ENCODE data around the gene MNT. TPM values are rescaled to one million over a fixed set of nuclear protein-coding genes. Genes with fewer than 3 reads are reported as not detected.
"Not testable (repeated sequence)": the region's sequence is repeated elsewhere in the genome, so short reads cannot be mapped to it uniquely, and the experiment has no call there.

The MNT gene
- polyA plus RNA-seq, 3 donors = 0.28 to 42.4 (median 1.3) TPM

DNA sequence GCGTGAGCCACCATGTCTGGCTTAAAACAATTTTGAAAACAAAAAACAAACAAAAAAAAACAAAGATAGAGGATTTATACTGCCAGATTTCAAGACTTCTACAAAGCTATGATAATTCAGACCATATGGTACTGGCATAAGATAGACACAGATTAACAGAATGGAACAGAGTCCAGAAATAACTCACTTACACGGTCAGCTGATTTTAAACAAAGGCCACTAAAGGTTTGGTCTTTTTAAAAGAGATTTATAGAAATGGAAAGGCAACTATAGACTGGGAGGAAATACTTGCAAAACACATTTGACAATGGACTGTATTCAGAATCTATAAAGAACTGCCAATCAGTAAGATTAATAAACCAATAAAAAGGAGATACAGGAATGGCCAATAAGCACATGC, 48.6 kb upstream of the MNT start:
- Histone ChIP-seq H4K20me1 (ENCODE audit: insufficient read depth, low read length) (no peaks in the 10 kb centered on the region), H3K9ac (ENCODE audit: insufficient read depth, low read length, poor library complexity, severe bottlenecking) (no peak overlapping the region), H3K36me3 (replicated peaks in 1 of 2; ENCODE audit: control insufficient read depth in 1 of 2, insufficient read depth in 2 of 2, low read length in 2 of 2) (peaks cover 0 to 10% of the 10 kb centered on the region in 2 donors), H3K4me2 (replicated peaks; ENCODE audit: extremely low read depth, low read length, poor library complexity, severe bottlenecking) (no peak overlapping the region), H3K27me3 (ENCODE audit: control insufficient read depth in 2 of 2, insufficient read depth in 2 of 2, low read length in 2 of 2) (no peaks in the 10 kb centered on the region), H3K4me1 (ENCODE audit: control insufficient read depth in 1 of 2, insufficient read depth in 2 of 2, low read length in 2 of 2) (peaks cover 0 to 17% of the 10 kb centered on the region in 2 donors), H3K79me2 (ENCODE audit: insufficient read depth, low read length) (no peaks in the 10 kb centered on the region), H3K27ac (ENCODE audit: low read depth in 1 of 2, low read length in 2 of 2) (no peak overlapping the region), H3K4me3 (replicated peaks in 1 of 3; ENCODE audit: low read depth in 2 of 3, low read length in 3 of 3) (no peak overlapping the region), H2AFZ (ENCODE audit: insufficient read depth, low read depth, low read length, poor library complexity, severe bottlenecking) (no peak overlapping the region), H3K9me3 (replicated peaks in 1 of 2; ENCODE audit: control insufficient read depth in 1 of 2, insufficient read depth in 1 of 2, low read length in 2 of 2) (peaks cover 0 to 3% of the 10 kb centered on the region in 2 donors)
- H3K4me3 Mint-ChIP-seq = no peak overlapping the region
- intact Hi-C loops (cut with micrococcal nuclease) = no loop called here
- H3K36me3 Mint-ChIP-seq = peaks cover 19 to 29% of the 10 kb centered on the region in 2 donors
- H3K27me3 Mint-ChIP-seq (ENCODE audit: low read depth in 3 of 3) = no peaks in the 10 kb centered on the region
- H3K27ac Mint-ChIP-seq = peak overlapping the region in 1 of 7 donors; percentile 61
- peaks cover 21% of the 10 kb centered on the region for H3K4me1 Mint-ChIP-seq
- 100% methylated on average over 1 of the region's 2 CpGs for WGBS (ENCODE audit: insufficient coverage)
- DNase-seq = no peak
- peaks cover 0 to 10% (median 3%) of the 10 kb centered on the region in 7 donors for H3K9me3 Mint-ChIP-seq
- TF ChIP-seq, protein P1, sequence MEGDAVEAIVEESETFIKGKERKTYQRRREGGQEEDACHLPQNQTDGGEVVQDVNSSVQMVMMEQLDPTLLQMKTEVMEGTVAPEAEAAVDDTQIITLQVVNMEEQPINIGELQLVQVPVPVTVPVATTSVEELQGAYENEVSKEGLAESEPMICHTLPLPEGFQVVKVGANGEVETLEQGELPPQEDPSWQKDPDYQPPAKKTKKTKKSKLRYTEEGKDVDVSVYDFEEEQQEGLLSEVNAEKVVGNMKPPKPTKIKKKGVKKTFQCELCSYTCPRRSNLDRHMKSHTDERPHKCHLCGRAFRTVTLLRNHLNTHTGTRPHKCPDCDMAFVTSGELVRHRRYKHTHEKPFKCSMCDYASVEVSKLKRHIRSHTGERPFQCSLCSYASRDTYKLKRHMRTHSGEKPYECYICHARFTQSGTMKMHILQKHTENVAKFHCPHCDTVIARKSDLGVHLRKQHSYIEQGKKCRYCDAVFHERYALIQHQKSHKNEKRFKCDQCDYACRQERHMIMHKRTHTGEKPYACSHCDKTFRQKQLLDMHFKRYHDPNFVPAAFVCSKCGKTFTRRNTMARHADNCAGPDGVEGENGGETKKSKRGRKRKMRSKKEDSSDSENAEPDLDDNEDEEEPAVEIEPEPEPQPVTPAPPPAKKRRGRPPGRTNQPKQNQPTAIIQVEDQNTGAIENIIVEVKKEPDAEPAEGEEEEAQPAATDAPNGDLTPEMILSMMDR (IDR thresholded peaks at IDR 0.05) = no peak

DNA sequence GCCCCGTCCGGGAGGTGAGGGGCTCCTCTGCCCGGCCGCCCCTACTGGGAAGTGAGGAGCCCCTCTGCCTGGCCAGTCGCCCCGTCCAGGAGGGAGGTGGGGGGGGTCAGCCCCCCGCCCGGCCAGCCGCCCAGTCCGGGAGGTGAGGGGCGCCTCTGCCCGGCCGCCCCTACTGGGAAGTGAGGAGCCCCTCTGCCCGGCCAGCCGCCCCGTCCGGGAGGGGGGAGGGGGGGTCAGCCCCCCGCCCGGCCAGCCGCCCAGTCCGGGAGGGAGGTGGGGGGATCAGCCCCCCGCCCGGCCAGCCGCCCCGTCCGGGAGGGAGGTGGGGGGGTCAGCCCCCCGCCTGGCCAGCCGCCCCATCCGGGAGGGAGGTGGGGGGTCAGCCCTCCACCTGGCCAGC, 46.6 kb upstream of the MNT start:
- intact Hi-C loops (cut with micrococcal nuclease); H3K4me2 ChIP-seq (replicated peaks; ENCODE audit: extremely low read depth, low read length, poor library complexity, severe bottlenecking); H3K27ac ChIP-seq (ENCODE audit: low read depth in 1 of 2, low read length in 2 of 2); H3K27me3 Mint-ChIP-seq (ENCODE audit: low read depth in 3 of 3); H3K9ac ChIP-seq (ENCODE audit: insufficient read depth, low read length, poor library complexity, severe bottlenecking); H3K36me3 ChIP-seq (replicated peaks in 1 of 2; ENCODE audit: control insufficient read depth in 1 of 2, insufficient read depth in 2 of 2, low read length in 2 of 2); DNase-seq; H2AFZ ChIP-seq (ENCODE audit: insufficient read depth, low read depth, low read length, poor library complexity, severe bottlenecking); H3K9me3 ChIP-seq (replicated peaks in 1 of 2; ENCODE audit: control insufficient read depth in 1 of 2, insufficient read depth in 1 of 2, low read length in 2 of 2); H3K4me3 ChIP-seq (replicated peaks in 1 of 3; ENCODE audit: low read depth in 2 of 3, low read length in 3 of 3); H3K79me2 ChIP-seq (ENCODE audit: insufficient read depth, low read length); H3K4me3 Mint-ChIP-seq; H3K27ac Mint-ChIP-seq; H4K20me1 ChIP-seq (ENCODE audit: insufficient read depth, low read length); H3K27me3 ChIP-seq (ENCODE audit: control insufficient read depth in 2 of 2, insufficient read depth in 2 of 2, low read length in 2 of 2): not testable (repeated sequence)
- H3K36me3 Mint-ChIP-seq = peaks cover 13 to 19% of the 10 kb centered on the region in 2 donors
- WGBS (ENCODE audit: insufficient coverage) = no CpG with 5 or more reads among the region's 29 CpGs
- peaks cover 0 to 10% (median 3%) of the 10 kb centered on the region in 7 donors for H3K9me3 Mint-ChIP-seq
- H3K4me1 ChIP-seq (ENCODE audit: control insufficient read depth in 1 of 2, insufficient read depth in 2 of 2, low read length in 2 of 2) = peaks cover 0 to 21% of the 10 kb centered on the region in 2 donors
- peaks cover 20% of the 10 kb centered on the region for H3K4me1 Mint-ChIP-seq

All from CD14-positive monocyte (primary cell).